Measurements from ENCODE around the gene TDRD5.

- no peak for TF ChIP-seq CTCF (optimal IDR thresholded peaks at IDR 0.05 in 1 of 3, IDR thresholded peaks at IDR 0.05 in 1 of 3, conservative IDR thresholded peaks at IDR 0.05 in 1 of 3; ENCODE audit: extremely low read depth in 1 of 3, insufficient read depth in 2 of 3, low read length in 3 of 3)
- TF ChIP-seq EZH2 (IDR thresholded peaks at IDR 0.05; ENCODE audit: low read length): no peak
Measured at GRCh38 chr1:179612361-179612760, 20.7 kb downstream of the TDRD5 start.

All from keratinocyte (primary cell).